Stimulated activated CD4-positive, alpha-beta T cell treated with anti-CD3 and anti-CD28 coated beads, Interleukin-15, amount 100 ng/mL, for 48 hours (primary cell): Measurements from ENCODE around the gene NDUFAF5.

Experiments
- DNase-seq, 2 donors: peaks; one replicate each; pipeline ENCODE4 v3.0.0-alpha.2; 2020; ENCODE audit warnings: low read depth in 2 of 2

Gene NDUFAF5

GRCh38 chr20:13777171-13777601 lies 7.6 kb upstream of the NDUFAF5 start:
- DNase-seq = no peak

DNA sequence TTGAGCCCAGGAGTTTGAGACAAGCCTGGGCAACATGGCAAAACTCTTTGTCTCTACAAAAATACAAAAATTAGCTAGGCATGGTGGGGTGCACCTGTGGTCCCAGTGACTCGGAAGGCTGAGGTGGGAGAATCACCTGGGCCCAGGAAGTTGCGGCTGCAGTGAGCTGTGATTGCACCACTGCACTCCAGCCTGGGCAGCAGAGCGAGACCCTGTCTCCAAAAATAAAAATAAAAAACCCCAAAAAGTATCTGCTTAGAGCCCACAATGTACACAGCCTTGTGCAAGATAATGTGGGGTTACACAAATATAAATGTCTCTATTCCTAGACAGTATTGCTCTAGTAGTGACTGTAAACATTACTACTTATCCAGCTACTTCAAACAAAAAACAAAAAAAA lies 6.0 kb upstream of the NDUFAF5 start:
- no peak for DNase-seq

DNA sequence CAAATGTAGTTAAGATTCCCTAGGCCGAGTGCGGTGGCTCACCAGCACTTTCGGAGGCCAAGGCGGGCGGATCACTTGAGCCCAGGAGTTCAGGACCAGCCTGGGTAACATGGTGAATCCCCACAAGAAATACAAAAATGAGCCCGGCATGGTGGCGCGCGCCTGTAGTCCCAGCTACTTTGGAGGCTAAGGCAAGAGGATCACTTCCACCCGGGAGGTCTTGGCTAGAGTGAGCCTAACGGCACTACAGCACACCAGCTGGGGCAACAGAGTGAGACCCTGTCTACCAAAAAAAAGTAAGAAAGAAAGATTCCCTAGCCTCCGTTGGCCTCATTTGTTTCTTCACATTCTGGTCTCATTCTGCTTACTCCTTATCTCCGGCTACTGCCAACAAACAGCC lies 1.3 kb upstream of the NDUFAF5 start:
- DNase-seq = no peak

- no peak for DNase-seq
Measured at GRCh38 chr20:13784271-13784892, 446 bp upstream of the NDUFAF5 start.

DNA sequence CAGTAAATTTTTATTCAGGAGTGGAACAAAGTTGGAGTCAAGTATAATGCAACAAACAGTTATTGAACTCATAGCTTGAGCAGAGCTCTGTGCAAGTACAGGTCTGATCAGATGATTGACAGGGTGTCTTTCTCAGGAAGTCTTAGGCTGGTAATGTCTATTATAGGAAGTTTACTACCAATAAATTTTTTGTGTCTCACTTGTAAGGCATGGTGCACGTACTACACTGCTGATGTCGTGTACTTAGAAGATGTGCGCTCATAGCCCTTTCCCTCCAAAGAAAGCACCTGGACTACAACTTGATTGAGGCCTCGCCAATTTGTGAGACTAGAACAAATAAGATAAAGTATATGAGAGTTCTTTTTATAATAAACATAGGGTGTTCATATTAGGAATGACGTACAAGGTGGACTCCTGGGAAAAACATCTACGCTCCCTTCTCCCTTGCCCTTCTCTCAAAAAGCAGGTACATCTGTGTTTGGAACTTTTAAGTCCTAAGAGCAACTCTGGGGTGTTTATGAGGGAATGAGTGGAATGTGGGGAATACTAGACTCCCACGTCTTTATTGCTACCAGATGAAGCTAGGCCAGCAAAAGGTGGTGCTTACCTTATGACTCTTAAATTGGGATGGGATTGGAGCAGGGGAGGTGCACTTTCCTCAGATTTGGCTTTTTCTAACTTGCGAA lies 1.5 kb downstream of the NDUFAF5 start:
- DNase-seq = no peak

GRCh38 chr20:13788167-13788834 lies 3.5 kb downstream of the NDUFAF5 start:
- DNase-seq = peak in 1 of 2 donors; percentile 19

DNA sequence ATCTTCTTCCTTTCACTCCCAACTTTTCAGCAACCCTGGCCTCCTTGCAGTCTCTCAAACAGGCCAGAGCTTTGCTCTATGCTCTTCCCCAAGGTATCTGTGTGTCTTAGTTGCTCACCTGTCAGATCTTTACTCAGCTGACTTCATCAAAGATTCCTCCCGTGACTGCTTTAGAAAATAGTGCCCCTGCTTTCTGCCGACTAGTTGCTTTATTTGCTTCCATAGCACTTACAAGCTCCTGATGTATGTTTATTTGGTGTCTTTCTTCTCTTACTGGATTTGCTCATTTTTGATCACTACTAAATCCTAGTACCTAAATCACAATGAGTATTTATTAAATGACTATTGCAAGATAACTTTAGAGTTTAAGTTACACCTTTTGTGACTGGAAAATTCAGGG lies 5.9 kb downstream of the NDUFAF5 start:
- DNase-seq = no peak

DNA sequence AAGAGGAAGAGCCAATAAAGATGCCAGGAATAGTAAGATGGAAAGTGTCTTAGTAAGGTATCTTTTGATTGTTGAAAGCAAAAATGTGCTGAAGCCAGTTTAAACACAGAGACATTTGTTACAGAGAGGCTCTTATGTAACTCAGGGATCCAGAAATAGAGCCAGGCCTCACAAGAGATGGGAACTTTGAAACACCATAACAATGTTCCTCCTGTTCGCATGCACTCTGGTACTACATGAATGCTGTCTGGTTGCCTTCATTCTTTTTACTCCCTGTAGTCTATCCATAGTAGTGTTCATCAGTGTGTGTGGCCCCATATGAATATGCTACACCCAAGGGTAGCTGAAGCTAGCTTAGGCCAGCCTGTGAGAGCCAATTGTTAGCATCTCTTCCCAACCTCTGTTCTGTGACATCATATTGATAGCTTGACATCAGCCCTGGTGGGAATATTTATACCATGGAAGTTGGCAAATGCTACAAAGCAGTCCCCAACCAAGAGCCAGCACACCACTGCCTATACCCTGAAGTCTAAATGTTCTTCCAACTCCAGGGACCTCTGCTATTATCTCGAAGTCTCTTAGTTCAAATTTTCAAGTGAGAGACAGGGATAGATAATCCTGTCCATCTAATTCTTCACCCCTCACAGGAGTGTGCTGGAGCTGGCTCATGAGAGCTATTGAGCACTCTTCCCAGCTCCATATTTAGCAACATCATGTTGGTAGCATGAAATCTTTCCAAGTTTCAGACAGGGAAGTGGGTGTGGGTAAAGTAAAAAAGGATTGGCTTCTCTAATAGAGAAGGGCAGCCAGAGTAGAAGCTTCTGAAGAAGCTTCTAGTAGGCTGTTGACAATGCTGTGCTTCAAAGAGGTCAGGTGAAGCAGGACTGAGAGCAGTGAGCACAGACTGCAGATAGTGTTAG lies 7.0 kb downstream of the NDUFAF5 start:
- no peak for DNase-seq

DNA sequence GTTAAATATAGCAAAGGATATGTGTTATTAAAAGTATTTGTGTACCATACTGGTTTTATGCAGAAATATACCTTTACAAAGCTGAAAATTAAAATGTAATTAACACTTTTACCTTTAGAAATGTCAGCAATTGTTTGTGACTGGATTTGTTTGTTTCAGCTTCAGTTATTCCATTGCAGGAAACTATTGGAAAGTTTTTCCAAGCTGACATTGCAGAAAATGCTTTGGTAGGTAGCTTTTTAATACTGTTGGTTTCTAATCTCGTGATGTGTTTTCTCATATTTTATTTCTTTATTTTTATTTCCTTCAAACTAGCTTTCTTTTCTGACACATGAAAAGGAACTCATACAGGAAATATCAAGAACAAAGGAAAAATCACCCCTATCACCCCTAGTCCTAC lies 8.2 kb downstream of the NDUFAF5 start:
- DNase-seq = no peak

DNA sequence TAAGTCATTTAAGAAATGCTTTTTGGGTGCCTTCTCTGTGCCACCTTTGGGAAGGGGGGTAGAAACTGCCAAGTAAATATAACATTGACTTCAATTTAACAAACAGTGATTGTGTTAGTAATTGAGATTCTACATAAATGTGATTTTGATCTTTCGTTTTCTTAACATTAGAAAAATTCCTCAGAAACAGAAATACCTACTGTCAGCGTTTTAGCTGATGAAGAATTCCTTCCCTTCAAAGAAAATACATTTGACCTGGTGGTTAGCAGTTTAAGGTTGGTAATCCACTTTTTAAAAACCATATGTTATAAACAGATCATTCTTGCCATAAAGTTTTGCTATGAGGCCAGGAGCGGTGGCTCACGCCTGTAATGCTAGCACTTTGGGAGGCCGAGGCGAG lies 9.8 kb downstream of the NDUFAF5 start:
- no peak for DNase-seq

- no peak for DNase-seq
Measured at GRCh38 chr20:13799040-13799439, 14.2 kb downstream of the NDUFAF5 start.

DNA sequence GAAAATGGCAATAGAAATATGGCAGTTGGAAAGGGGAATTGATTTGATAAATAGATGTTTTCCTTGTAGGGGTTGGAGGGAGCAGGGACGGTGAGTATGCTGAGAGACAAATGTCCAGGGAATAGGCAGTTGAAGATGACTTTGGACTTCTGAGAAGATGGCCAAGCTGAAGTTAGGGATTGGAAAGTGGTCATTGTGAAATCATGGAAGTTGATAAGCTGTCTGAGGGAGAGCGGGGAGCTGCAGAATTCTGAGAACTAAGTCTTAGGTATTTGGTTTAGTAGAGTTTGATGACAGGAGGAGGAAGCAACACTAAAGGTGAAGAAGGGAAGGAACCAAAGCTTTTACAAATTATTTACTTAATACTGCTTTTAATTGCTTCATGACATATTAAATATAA lies 15.1 kb downstream of the NDUFAF5 start:
- DNase-seq = no peak

- DNase-seq = no peak
Measured at GRCh38 chr20:13800728-13801134, 15.9 kb downstream of the NDUFAF5 start.

DNA sequence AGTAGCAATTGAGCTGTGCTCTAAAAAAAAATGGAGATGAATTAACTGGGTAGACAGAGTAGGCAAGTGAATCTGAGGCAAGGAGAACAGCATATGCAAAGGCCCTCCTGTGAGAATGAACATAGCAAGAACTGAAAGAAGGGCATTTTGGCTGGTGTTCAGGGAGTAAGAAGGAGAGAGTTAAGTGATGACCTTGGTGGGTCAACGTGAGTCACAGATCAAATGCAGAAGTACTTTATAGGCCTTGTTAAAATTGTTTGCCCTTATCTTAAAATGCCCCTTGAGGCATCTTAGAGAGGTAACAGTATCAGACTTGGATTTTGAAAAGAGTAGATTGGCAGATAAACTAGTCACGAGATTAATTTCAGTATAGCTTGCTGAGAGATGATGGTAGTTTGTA lies 24.5 kb downstream of the NDUFAF5 start:
- no peak for DNase-seq

GRCh38 chr20:13809855-13810254 lies 25.0 kb downstream of the NDUFAF5 start:
- DNase-seq = no peak

DNA sequence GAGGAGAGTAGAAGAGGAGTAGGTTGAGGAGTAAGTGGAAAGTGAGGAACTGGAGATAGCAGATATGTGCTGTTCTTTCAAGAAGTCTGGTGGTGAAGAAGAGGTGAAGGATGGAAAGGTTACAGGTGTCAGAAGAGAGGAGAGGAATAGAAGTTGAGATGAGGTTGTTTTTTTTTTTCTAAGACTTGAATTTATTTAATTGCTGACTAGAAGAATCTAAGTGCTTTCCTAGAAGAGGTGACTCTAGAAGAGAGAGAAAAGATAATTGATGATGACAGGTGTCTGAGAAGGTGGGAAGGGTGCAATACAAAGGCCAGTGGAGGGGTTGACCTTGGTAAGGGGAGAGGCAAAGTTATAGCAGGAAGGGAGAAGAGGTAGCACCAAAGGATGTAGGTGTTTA lies 25.6 kb downstream of the NDUFAF5 start:
- DNase-seq = no peak

GRCh38 chr20:13813910-13814309 lies 29.1 kb downstream of the NDUFAF5 start:
- DNase-seq = no peak

DNA sequence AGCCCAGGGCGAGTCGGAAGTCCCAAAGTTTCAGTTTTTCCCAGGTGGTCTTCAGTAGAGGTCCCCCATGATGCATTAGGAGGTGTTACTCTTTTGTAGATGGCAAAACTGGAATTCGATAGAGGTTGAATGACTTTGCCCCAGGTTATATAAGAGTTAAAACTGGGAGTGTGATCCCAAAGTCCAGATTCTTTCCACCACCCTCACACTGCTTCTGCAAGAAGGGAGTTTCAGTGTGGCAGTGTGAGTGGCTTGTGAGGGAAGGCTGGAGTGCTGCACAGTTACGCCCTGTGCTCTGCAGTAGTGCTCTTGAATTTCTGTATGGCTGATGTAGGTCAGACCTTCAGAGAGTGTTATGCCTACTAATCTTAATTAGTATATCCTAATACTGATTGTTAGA lies 29.8 kb downstream of the NDUFAF5 start:
- DNase-seq = no peak

- DNase-seq = no peak
Measured at GRCh38 chr20:13816757-13817156, 31.9 kb downstream of the NDUFAF5 start.

DNA sequence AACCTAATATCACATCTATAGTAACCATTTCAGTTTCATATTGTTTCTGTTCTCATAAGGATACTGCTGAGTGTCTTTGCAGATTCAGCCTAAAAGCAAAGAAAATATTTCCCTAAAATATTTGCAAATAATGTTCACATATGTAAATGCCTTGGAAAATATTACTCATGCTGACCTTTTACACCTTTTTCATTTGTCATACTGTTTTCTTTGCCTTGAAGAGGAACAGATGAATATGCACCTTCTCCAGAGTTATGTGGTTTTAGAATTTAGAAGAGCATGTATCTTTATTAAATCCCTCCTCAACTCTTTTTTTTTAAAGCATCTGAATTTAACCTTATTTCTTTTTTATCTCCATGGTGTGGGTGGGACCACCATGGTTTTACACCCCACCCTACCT lies 32.5 kb downstream of the NDUFAF5 start:
- no peak for DNase-seq

DNA sequence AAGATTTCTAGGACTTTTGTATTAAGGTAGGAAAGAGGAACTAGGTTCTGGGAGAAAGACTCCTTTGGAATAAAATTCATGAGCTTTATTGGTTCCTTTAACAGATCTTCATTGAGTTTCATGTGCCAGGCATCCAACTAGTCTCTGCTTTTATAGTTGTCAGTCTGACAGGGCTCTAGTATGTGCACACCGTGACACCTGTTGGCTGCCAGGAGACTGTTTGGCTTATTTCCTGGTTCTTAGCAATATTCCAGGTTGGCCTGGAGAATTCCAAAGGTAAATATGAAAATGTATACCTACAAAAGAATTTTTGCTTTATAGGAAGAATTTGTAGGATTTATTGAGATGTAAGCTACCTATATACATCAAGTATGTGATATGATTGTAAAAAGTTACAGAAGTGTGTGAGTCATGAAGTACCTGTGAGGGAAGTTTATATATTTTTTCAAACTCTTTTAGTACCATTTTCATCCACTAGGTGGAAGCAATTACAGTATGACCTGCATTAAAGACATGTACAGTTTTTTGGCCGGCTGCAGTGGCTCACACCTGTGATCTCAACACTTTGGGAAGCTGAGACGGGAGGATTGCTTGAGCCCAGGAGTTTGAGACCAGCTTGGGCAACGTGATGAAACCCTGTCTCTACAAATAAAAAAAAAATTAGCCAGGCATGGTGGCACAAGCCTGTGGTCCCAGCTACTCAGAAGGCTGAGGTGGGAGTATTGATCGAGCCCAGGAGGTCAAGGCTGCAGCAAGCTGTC lies 35.2 kb downstream of the NDUFAF5 start:
- DNase-seq = peak in 1 of 2 donors; percentile 4
